Suprapubic skin (tissue), 4 donors: ENCODE measurements around the gene SLC1A7. TPM values are rescaled to one million over a fixed set of nuclear protein-coding genes. Genes with fewer than 3 reads are reported as not detected.

ENCODE experiments used
- DNase-seq, 2 donors: peaks; one replicate each; pipeline ENCODE4 v3.0.0-alpha.2; 2019; ENCODE audit warnings: low spot score in 2 of 2
- H3K27ac ChIP-seq: fragments of 200-600 bp; sonication (generic); one replicate; pipeline ENCODE4 v1.5.1; 2019
- H3K27me3 ChIP-seq: fragments of 200-600 bp; sonication (generic); one replicate; pipeline ENCODE4 v1.5.1; 2019
- H3K36me3 ChIP-seq: fragments of 200-600 bp; sonication (generic); one replicate; pipeline ENCODE4 v1.5.1; 2019
- H3K4me1 ChIP-seq: fragments of 200-600 bp; sonication (generic); one replicate; pipeline ENCODE4 v1.5.1; 2019
- H3K4me3 ChIP-seq: fragments of 200-600 bp; sonication (generic); one replicate; pipeline ENCODE4 v1.5.1; 2019; ENCODE audit warnings: mild to moderate bottlenecking
- H3K9me3 ChIP-seq: fragments of 200-600 bp; sonication (generic); one replicate; pipeline ENCODE4 v1.5.1; 2019
- EP300 ChIP-seq: sonication (generic); formaldehyde crosslinking; IDR thresholded peaks from one replicate; pipeline ENCODE4 v1.6.1; 2017; ENCODE audit warnings: antibody characterized with exemption
- POLR2A ChIP-seq, 2 donors: fragments of 450-650 bp; IDR thresholded peaks; one replicate each; pipeline ENCODE4 v1.6.1; 2017; ENCODE audit warnings: antibody characterized with exemption in 2 of 2, mild to moderate bottlenecking in 2 of 2, moderate library complexity in 2 of 2
- POLR2AphosphoS5 ChIP-seq, 3 donors: sonication (generic); formaldehyde crosslinking; IDR thresholded peaks; one replicate each; pipeline ENCODE4 v1.6.1; 2017; ENCODE audit warnings: antibody characterized with exemption in 3 of 3
- WGBS: methylation state at CpG from one replicate; pipeline ENCODE4 v1.1.5; 2018; 5-methylcytosine and 5-hydroxymethylcytosine counted together
- total RNA-seq, 4 donors: library from RNA; depleted of rRNA; stranded (reverse); fragments of >200 nt; gene quantifications; one replicate each; pipeline ENCODE4 v1.1.0, GENCODE V29; 2016
- TF ChIP-seq, protein P1 (sequence below), 2 donors: fragments of 200-600 bp in 1 of 2; fragments of 450-650 bp in 1 of 2; sonication (generic) in 1 of 2; IDR thresholded peaks; one replicate each; pipeline ENCODE4 v1.5.1; 2016 to 2019; ENCODE audit warnings: antibody characterized with exemption in 2 of 2, mild to moderate bottlenecking in 1 of 2, moderate library complexity in 1 of 2

SLC1A7 gene
- total RNA-seq, 4 donors from 2014 or later: not detected

DNA sequence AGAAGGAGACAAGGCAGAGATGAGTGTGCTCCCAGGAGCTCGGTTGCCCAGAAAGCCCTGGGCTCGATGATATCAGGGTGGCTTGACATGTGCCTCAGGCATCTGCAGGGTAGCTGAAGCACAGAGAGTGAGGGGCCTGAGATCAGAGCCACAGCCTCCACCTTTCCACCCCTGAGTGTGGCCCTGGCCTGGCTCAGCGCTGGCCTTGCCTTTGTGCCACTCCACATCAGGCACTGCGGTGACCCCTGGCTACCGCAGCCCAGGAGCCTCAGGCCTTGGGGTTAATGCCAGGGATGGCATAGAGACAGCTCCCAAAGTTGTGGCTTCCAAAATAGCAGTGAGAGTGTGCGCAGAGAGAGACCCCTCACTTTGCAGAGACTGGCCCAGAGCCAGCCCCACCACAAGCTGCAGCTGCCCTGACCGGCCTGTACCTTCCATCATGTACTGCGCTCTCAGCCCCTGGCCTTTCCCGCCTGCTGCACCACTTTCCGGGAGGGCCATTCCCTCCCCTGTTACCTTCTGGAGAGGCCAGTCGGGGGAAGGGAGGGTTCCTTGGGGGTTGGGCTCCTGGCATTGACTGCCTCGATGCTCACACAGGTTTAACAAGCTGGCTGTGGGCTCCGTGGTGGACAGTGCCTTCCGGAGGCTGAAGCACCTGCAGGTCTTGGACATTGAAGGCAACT, 60.9 kb downstream of the SLC1A7 start:
- Histone ChIP-seq H3K4me1 (peaks cover 3% of the 10 kb centered on the region), H3K36me3 (peaks cover 43% of the 10 kb centered on the region)

DNA sequence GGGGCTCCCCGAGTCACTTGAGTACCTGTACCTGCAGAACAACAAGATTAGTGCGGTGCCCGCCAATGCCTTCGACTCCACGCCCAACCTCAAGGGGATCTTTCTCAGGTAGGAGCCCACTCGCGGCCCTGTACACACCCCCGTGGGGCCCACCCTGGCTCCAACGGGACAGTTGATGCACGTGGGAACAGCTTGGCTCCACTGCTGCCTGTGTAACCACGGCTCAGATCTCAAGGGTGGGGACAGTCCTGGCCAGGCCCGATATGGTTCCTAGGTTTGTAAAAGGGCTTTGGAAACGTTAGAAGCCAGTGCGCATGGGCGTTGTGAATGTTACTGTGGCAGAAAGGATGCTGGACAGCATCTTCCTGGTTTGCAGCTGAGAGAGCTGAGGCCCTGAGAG, 61.7 kb downstream of the SLC1A7 start:
- no peak for TF ChIP-seq POLR2AphosphoS5 (IDR thresholded peaks at IDR 0.05)
- no peak for TF ChIP-seq EP300
- TF ChIP-seq, protein P1, sequence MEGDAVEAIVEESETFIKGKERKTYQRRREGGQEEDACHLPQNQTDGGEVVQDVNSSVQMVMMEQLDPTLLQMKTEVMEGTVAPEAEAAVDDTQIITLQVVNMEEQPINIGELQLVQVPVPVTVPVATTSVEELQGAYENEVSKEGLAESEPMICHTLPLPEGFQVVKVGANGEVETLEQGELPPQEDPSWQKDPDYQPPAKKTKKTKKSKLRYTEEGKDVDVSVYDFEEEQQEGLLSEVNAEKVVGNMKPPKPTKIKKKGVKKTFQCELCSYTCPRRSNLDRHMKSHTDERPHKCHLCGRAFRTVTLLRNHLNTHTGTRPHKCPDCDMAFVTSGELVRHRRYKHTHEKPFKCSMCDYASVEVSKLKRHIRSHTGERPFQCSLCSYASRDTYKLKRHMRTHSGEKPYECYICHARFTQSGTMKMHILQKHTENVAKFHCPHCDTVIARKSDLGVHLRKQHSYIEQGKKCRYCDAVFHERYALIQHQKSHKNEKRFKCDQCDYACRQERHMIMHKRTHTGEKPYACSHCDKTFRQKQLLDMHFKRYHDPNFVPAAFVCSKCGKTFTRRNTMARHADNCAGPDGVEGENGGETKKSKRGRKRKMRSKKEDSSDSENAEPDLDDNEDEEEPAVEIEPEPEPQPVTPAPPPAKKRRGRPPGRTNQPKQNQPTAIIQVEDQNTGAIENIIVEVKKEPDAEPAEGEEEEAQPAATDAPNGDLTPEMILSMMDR (IDR thresholded peaks at IDR 0.05): no peak
- no peak for TF ChIP-seq POLR2A (IDR thresholded peaks at IDR 0.05)
- H3K27me3 ChIP-seq: no peaks in the 10 kb centered on the region
- no peak overlapping the region for H3K4me3 ChIP-seq
- no peak overlapping the region for H3K27ac ChIP-seq
- H3K4me1 ChIP-seq: peaks cover 3% of the 10 kb centered on the region
- H3K9me3 ChIP-seq: no peaks in the 10 kb centered on the region
- H3K36me3 ChIP-seq: peaks cover 43% of the 10 kb centered on the region
- WGBS: 57% methylated on average over 6 of the region's 15 CpGs
- no peak for DNase-seq

More for the DNA sequence above, 60.9 kb downstream of the SLC1A7 start:
- Histone ChIP-seq H3K4me3 (no peak overlapping the region), H3K27me3 (no peaks in the 10 kb centered on the region), H3K27ac (no peak overlapping the region), H3K9me3 (no peaks in the 10 kb centered on the region)
- WGBS: 78% methylated on average over 5 of the region's 14 CpGs
- no peak for TF ChIP-seq POLR2AphosphoS5 (IDR thresholded peaks at IDR 0.05)
- no peak for DNase-seq

- Histone ChIP-seq H3K27ac (no peak overlapping the region), H3K4me1 (peaks cover 3% of the 10 kb centered on the region), H3K36me3 (peaks cover 43% of the 10 kb centered on the region), H3K27me3 (no peaks in the 10 kb centered on the region), H3K9me3 (no peaks in the 10 kb centered on the region), H3K4me3 (no peak overlapping the region)
- 75% methylated on average over 3 of the region's 3 CpGs for WGBS
- DNase-seq: no peak
- TF ChIP-seq, protein P1 (IDR thresholded peaks at IDR 0.05): no peak
- TF ChIP-seq EP300 (no peak), POLR2A (IDR thresholded peaks at IDR 0.05) (no peak), POLR2AphosphoS5 (IDR thresholded peaks at IDR 0.05) (no peak)
Observed at GRCh38 chr1:53080041-53080440, 62.4 kb downstream of the SLC1A7 start.

DNA sequence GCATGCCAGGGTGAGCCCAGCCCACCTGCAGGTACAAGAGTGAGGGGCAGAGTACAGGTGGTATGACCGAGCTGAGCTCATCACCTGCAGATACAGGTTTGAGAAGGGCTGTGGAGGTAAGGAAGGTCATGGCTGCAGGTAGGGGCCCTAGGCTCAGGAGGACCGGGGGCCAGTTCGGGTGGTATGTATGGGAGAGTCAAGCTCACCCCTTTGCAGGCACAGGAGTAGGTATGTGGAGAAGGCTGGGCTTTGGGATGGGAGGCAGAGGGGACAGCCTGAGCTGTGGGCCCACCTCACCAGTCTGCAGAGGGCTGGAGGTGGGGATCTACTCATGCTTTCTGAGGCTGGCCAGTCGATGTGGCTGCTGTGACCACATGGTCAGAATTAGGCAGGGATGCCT, 63.2 kb downstream of the SLC1A7 start:
- H3K9me3 ChIP-seq: no peaks in the 10 kb centered on the region
- no peak for DNase-seq
- TF ChIP-seq, protein P1 (IDR thresholded peaks at IDR 0.05): no peak
- no peak for TF ChIP-seq POLR2A (IDR thresholded peaks at IDR 0.05)
- no peak for TF ChIP-seq POLR2AphosphoS5 (IDR thresholded peaks at IDR 0.05)
- no peaks in the 10 kb centered on the region for H3K4me1 ChIP-seq
- H3K4me3 ChIP-seq: no peak overlapping the region
- peaks cover 38% of the 10 kb centered on the region for H3K36me3 ChIP-seq
- WGBS: 90% methylated on average over 3 of the region's 4 CpGs
- no peak overlapping the region for H3K27ac ChIP-seq
- no peaks in the 10 kb centered on the region for H3K27me3 ChIP-seq

GRCh38 chr1:53078333-53079101, 63.9 kb downstream of the SLC1A7 start:
- no peak overlapping the region for H3K27ac ChIP-seq
- 95% methylated on average over 14 of the region's 46 CpGs for WGBS
- no peaks in the 10 kb centered on the region for H3K4me1 ChIP-seq
- H3K4me3 ChIP-seq: no peak overlapping the region
- no peaks in the 10 kb centered on the region for H3K27me3 ChIP-seq
- DNase-seq: no peak
- no peaks in the 10 kb centered on the region for H3K9me3 ChIP-seq
- H3K36me3 ChIP-seq: peaks cover 38% of the 10 kb centered on the region
- TF ChIP-seq, protein P1 (IDR thresholded peaks at IDR 0.05): no peak
- TF ChIP-seq POLR2A (IDR thresholded peaks at IDR 0.05) (no peak), EP300 (no peak), POLR2AphosphoS5 (IDR thresholded peaks at IDR 0.05) (no peak)
